ENCODE data around the gene TTI1. TPM values are rescaled to one million over a fixed set of nuclear protein-coding genes. Genes with fewer than 3 reads are reported as not detected.

Gene TTI1
- total and polyA plus RNA-seq, 2 donors (not counting 1 experiment from before 2014, with no cell fraction given) = 13.9 to 33.9 TPM

DNA sequence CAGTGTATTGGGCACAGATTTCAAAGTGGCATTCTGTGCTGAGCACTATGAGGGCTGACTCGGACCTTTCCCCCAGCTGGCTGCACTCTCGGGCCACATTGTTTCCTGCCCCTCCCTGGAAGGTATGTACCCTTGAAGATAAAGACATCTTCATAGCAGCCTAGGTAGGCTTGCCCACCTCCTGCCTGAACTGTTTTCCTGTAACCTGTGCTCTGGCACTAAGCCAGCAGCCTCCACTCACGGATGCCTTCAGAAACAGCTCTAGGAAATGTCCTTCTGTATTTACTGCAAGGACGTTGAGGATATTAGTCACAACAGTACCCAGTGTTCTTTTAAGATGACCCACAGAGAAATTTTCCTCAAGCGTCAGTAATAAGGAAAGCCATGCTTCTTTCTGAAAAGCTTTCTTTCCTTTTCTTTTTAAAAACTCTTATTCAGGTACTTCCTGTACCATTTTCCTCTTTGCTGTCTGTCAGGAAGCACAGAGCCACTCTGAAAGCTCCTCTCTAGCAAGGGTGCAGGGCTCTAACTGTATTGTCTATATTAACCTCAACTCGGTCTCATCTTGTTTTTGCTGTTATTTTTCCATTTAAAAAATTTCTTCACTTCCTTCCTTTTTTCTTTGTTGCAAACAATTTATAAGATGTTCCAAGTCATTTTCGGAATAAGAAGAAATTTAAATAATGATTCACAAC is 43.5 kb downstream of the TTI1 start:
- Histone ChIP-seq H4K20me1 (ENCODE audit: control insufficient read depth, insufficient read depth, low read length, poor library complexity, severe bottlenecking) (peaks cover 6% of the 10 kb centered on the region), H3K27me3 (replicated peaks in 1 of 4; ENCODE audit: control extremely low read depth in 1 of 4, control insufficient read depth in 3 of 4, insufficient read depth in 4 of 4, low read length in 3 of 4) (no peaks in the 10 kb centered on the region), H3K36me3 (replicated peaks in 1 of 2; ENCODE audit: control extremely low read depth in 1 of 2, control insufficient read depth in 1 of 2, extremely low read depth in 1 of 2, insufficient read depth in 2 of 2, low read length in 1 of 2) (peaks cover 0 to 59% of the 10 kb centered on the region in 2 experiments), H3K27ac (ENCODE audit: low read length in 2 of 2) (no peak overlapping the region), H3K4me3 (ENCODE audit: control extremely low read depth in 1 of 5, extremely low read depth in 1 of 5, insufficient read depth in 1 of 5, low read depth in 2 of 5, low read length in 4 of 5) (no peak overlapping the region), H3K9ac (ENCODE audit: low read length) (no peak overlapping the region), H3K79me2 (ENCODE audit: control insufficient read depth, insufficient read depth, low read length) (no peaks in the 10 kb centered on the region), H3K9me3 (ENCODE audit: control extremely low read depth in 1 of 3, control insufficient read depth in 2 of 3, insufficient read depth in 1 of 3, low read length in 2 of 3) (no peaks in the 10 kb centered on the region), H3K4me1 (ENCODE audit: control insufficient read depth in 2 of 2, insufficient read depth in 2 of 2, low read length in 2 of 2) (peaks cover 13 to 18% of the 10 kb centered on the region in 2 donors), H2AFZ (ENCODE audit: insufficient read depth, low read depth, low read length, poor library complexity, severe bottlenecking) (no peak overlapping the region), H3K4me2 (replicated peaks; ENCODE audit: low read depth, low read length, poor library complexity, severe bottlenecking) (no peak overlapping the region)
- TF ChIP-seq, protein P1, sequence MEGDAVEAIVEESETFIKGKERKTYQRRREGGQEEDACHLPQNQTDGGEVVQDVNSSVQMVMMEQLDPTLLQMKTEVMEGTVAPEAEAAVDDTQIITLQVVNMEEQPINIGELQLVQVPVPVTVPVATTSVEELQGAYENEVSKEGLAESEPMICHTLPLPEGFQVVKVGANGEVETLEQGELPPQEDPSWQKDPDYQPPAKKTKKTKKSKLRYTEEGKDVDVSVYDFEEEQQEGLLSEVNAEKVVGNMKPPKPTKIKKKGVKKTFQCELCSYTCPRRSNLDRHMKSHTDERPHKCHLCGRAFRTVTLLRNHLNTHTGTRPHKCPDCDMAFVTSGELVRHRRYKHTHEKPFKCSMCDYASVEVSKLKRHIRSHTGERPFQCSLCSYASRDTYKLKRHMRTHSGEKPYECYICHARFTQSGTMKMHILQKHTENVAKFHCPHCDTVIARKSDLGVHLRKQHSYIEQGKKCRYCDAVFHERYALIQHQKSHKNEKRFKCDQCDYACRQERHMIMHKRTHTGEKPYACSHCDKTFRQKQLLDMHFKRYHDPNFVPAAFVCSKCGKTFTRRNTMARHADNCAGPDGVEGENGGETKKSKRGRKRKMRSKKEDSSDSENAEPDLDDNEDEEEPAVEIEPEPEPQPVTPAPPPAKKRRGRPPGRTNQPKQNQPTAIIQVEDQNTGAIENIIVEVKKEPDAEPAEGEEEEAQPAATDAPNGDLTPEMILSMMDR (IDR thresholded peaks at IDR 0.05) = no peak
- TF ChIP-seq EZH2 (IDR thresholded peaks at IDR 0.05; ENCODE audit: borderline replicate concordance, insufficient read depth, low read depth, low read length, poor library complexity, severe bottlenecking) = no peak
- POLR2A ChIA-PET = interaction anchor here (0.5 kb wide), 1 partner anchor 859 kb away, joined by 4 read pairs; no protein-coding TSS in a partner anchor
- intact Hi-C loops (cut with micrococcal nuclease) = loop anchor here (5.0 to 10.0 kb wide), 2 partner anchors 232 to 795 kb away; no protein-coding TSS in a partner anchor
- ATAC-seq (ENCODE audit: low read depth) = no peak
- Mint-ChIP-seq H3K27me3 (no peaks in the 10 kb centered on the region), H3K4me3 (no peak overlapping the region), H3K9me3 (ENCODE audit: insufficient read depth) (no peaks in the 10 kb centered on the region), H3K27ac (no peak overlapping the region), H3K4me1 (peaks cover 18% of the 10 kb centered on the region)
- WGBS (ENCODE audit: insufficient coverage) = 91% methylated on average over 4 of the region's 7 CpGs
- DNase-seq = no peak
- CTCF ChIA-PET = interaction anchor here (0.8 kb wide), 1 partner anchor 9 kb away, joined by 3 read pairs; no protein-coding TSS in a partner anchor

DNA sequence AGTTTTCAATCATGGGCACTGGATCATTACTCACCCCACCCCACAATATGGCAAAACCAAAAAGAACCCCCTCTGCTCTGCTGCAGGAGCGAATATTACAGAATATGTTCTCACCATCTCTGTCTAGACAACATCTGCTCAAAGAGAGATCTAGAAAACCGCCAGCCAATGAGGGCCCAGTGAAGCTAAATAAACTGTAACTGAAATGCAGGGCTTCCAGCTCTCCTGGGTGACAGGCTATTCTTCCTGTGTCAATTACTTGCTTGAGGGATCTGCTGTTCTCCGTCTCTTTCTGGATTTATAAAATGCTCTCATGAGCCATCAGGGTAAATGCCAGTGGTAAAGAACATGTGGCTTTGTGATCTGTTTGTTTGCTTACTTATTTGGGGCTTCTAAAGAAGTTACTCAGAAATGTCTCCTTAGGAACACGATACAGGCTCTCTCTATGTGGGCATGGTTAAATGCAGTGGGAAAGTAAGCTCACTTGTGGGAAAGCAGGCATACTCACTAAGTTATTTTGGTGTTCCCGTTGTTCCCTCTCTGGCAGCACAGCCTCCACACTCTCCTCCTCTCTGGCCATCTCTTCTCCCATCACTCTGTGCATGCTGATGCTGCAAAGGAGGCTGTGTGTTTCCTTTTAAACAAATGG is 44.8 kb downstream of the TTI1 start:
- WGBS (ENCODE audit: insufficient coverage) = 98% methylated on average over 4 of the region's 5 CpGs
- peaks cover 13 to 18% of the 10 kb centered on the region in 2 donors for H3K4me1 ChIP-seq (ENCODE audit: control insufficient read depth in 2 of 2, insufficient read depth in 2 of 2, low read length in 2 of 2)
- no peaks in the 10 kb centered on the region for H3K27me3 Mint-ChIP-seq
- POLR2A ChIA-PET = no interaction called here
- intact Hi-C loops (cut with micrococcal nuclease) = no loop called here
- TF ChIP-seq EZH2 (IDR thresholded peaks at IDR 0.05; ENCODE audit: borderline replicate concordance, insufficient read depth, low read depth, low read length, poor library complexity, severe bottlenecking) = no peak
- TF ChIP-seq, protein P1 (IDR thresholded peaks at IDR 0.05) = no peak
- DNase-seq (no peak), ATAC-seq (ENCODE audit: low read depth) (no peak)
- no peaks in the 10 kb centered on the region for H3K9me3 Mint-ChIP-seq (ENCODE audit: insufficient read depth)
- no peak overlapping the region for H3K27ac Mint-ChIP-seq
- CTCF ChIA-PET = no interaction called here
- peaks cover 0 to 52% of the 10 kb centered on the region in 2 experiments for H3K36me3 ChIP-seq (replicated peaks in 1 of 2; ENCODE audit: control extremely low read depth in 1 of 2, control insufficient read depth in 1 of 2, extremely low read depth in 1 of 2, insufficient read depth in 2 of 2, low read length in 1 of 2)
- H3K4me2 ChIP-seq (replicated peaks; ENCODE audit: low read depth, low read length, poor library complexity, severe bottlenecking) = no peak overlapping the region
- no peaks in the 10 kb centered on the region for H3K79me2 ChIP-seq (ENCODE audit: control insufficient read depth, insufficient read depth, low read length)
- no peaks in the 10 kb centered on the region for H3K27me3 ChIP-seq (replicated peaks in 1 of 4; ENCODE audit: control extremely low read depth in 1 of 4, control insufficient read depth in 3 of 4, insufficient read depth in 4 of 4, low read length in 3 of 4)
- peaks cover 18% of the 10 kb centered on the region for H3K4me1 Mint-ChIP-seq
- no peak overlapping the region for H2AFZ ChIP-seq (ENCODE audit: insufficient read depth, low read depth, low read length, poor library complexity, severe bottlenecking)
- no peak overlapping the region for H3K9ac ChIP-seq (ENCODE audit: low read length)
- peaks cover 6% of the 10 kb centered on the region for H4K20me1 ChIP-seq (ENCODE audit: control insufficient read depth, insufficient read depth, low read length, poor library complexity, severe bottlenecking)
- no peak overlapping the region for H3K4me3 Mint-ChIP-seq
- no peak overlapping the region for H3K4me3 ChIP-seq (ENCODE audit: control extremely low read depth in 1 of 5, extremely low read depth in 1 of 5, insufficient read depth in 1 of 5, low read depth in 2 of 5, low read length in 4 of 5)
- H3K27ac ChIP-seq (ENCODE audit: low read length in 2 of 2) = no peak overlapping the region
- no peaks in the 10 kb centered on the region for H3K9me3 ChIP-seq (ENCODE audit: control extremely low read depth in 1 of 3, control insufficient read depth in 2 of 3, insufficient read depth in 1 of 3, low read length in 2 of 3)

Measured in B cell (primary cell).